COR-L47 (cell line): ENCODE data around the gene XKR7.

ENCODE experiments used
- DNase-seq: peaks from one replicate; lab custom pipeline; 2025; lab: John Stamatoyannopoulos, UW

The XKR7 gene

GRCh38 chr20:31979713-31980426 is 11.9 kb downstream of the XKR7 start:
- DNase-seq = no peak

DNA sequence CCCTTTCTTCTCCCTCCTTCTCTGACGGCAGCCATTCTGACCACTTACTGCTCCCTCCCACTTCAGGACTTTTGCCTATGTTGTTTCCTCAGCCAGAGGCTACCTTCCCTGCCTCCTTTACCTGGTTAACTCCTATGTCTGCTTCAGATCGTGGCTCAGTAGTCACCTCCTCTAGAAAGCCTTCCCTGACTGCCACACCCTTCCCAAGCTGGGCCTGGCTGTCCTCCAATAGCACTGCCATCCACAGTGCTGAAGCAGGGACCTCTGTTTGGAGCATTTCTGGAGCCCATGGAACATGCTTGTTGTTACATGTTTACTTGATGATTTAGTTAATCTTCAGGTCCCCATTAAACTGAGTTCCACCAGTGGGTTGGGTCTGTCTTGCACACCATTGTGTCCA is 13.8 kb downstream of the XKR7 start:
- DNase-seq = no peak

DNA sequence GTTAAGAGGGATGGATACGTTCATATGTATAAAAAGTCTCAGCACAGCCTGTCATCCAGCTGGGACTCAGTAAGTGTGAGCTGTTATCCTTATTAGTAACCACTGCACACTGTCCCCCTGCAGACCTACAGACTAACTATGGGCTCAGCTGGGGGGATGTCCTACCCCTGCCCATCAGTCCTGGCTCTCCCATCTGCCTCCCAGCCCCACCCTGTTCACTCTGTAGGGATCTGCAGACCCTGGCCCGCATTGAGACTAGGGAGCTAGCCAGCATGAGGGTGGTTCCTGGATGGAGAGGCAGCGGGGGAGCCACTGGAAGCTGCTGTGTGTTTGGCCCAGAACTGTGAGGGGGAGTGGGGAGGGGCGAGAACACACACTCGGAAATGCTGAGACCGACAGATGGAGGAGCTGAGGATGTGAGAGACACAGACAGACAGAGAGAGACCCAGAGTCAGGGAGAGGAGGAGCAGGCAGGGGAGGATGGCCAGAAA is 17.1 kb downstream of the XKR7 start:
- no peak for DNase-seq

DNA sequence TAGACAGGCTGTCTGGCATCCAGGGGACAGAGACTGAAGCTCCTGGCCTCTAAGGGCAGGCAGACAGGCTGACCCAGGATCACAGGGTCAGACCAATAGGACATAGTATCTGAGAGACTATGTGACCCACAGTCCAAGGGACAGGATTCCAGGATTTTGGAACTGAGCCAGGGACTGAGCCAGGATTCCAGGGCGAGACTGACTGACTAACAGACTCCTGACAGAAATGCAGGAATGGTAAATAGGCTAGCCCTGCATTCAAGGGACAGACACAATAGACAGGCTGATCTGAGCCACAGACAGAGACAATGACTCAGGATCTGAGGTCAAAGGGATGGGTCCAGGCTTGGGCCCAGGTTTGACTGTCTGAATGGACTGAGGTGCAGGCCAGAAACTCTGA is 19.8 kb downstream of the XKR7 start:
- DNase-seq = no peak

DNA sequence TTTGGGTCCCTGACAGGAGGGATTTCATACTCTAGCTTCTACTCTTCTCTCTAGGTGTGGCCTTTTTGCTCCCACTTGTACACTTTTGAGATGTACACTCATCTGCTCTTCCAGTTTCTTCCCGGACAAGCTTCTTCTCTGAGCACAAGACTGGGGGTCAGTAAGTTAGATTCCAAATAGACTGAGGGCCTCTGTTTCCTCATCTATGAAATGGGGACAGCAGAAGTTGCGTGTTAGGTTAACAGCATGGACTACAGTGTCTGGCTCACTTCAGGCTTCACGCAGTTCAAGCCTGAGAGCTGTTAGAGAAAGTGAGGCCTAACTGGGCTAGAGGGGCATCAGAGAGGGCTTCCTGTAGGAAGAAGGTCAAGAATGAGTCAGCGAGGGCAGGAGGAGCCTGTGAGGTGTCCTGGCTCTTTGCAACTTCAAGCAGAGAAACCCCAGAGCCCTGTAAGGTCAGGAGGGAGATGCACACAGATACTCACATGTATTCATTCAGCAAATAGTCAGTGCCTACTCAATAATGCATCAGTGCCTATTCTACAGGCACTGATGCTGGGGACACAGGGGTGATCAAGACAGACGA is 20.6 kb downstream of the XKR7 start:
- no peak for DNase-seq

- DNase-seq = no peak
These were observed 21.2 kb downstream of the XKR7 start for GRCh38 chr20:31989030-31989645.

DNA sequence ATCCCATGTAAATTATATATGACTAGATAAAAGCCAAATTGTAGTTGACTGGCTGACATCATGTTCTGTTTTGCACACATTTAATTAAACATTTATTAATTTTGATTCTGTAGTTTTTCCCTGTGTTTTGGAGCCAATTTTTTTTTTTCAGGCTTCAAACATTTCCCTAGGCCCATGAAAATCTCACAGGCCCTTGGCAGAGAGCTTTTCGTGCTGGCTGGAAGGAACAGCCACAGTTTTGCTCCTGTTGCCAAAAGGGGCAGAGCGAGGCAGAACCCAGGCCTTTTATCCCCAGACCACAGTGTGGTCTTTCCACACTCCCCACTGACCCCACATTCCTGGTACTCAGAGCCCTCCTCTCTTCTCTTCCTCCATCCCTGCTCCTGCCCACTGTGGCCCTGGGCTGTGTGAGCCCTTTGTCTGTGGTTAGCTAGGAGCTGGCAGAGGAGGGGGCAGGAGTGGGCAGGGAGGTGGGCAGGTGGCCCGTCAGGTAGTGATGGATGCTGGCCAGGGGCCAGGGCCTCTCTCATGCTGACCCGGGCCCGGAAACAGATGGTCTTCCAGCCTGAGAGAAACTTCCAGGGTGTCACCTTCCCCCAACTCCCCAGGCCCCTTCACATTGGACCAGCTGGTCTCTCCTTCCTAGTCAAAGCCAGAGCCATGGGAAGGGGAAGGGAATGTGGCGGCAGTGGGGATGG is 22.8 kb downstream of the XKR7 start:
- DNase-seq = no peak

DNA sequence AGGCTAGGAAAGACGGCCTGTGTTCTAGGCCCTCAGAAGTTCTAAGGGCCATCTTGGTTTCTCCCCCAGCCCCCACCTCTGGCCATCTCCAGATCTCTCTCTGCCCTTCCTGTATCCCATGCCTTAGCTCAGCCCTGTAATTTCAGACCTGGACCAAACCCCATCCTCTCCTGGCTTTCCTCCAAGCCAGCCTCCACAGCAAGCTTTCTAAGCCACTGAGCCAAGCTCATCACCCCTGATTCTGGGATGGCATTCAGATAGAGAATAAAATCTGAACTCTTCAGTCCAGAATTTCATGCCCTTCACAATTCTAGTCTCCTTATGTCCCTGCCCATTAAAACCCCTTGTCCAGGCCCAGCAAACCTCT is 23.4 kb downstream of the XKR7 start:
- no peak for DNase-seq

DNA sequence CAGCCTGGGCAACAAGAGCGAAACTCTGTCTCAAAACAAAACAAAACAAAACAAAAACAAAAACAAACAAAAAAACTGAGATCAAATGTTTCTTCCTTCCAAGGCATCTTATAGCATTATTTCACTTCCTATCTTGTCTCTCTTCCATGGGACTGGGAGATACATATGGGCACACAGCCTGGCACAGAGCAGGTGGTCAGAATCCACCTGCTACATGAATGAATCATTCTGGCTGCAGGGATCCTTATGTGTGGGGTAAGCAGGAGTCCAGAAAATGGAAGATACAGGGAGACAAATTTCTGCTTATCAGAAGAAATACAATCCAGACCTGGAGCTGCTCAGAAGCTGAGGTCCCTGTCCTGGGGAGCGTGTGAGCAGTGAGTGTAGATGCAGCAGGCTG is 24.1 kb downstream of the XKR7 start:
- DNase-seq = no peak

DNA sequence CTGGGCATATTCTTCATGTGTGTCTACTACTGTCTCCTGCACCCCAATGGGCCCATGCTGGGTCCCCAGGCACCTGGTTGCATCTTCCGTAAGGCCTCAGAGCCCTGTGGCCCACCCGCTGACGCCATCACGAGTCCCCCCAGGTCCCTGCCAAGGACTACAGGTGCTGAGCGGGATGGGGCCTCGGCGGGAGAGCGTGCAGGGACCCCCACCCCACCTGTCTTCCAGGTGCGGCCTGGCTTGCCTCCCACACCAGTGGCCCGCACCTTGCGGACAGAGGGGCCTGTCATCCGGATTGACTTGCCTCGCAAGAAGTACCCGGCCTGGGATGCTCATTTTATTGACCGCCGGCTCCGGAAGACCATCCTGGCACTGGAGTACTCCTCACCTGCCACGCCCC is 29.0 kb downstream of the XKR7 start:
- DNase-seq = no peak

DNA sequence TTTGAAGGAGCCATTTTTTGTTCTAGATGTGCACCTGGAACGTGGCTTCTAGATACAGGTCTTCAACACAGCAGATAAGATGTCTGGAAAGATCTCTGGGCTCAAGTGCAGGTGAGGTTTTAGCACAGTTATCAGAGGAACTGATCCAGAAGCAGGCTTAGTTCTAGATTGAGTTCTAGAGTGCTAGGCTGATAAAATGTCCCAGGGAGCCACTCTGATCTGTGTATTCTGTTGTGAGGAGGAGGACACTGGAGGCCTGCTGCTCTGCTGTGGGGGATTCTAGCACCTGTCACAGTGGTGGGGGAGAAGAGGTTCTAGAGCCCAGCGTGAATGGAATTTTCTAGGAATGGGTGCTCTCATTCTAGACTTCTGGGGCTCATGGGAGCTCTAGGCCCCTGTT is 30.3 kb downstream of the XKR7 start:
- DNase-seq = no peak

- DNase-seq = no peak
These were observed 35.4 kb downstream of the XKR7 start for GRCh38 chr20:32003325-32003724.

DNA sequence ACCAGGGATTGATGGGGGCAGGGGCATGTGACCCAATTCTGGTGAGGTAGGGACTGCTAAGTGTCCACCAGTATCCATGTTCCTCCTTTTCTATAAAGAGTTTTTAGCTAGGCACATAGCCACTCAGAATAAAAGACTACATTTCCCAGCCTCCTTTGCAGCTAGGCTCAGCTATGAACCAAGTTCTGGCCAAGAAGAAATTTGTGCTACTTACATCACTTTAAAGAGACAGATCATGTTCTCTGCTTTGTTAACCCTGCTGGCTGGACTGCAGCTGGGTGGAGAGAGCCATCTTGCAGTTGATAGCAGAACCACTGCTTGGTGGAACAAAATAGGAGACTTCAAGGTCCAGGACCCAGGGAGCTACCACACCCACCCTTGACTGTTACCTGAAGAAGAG is 37.0 kb downstream of the XKR7 start:
- DNase-seq = no peak

DNA sequence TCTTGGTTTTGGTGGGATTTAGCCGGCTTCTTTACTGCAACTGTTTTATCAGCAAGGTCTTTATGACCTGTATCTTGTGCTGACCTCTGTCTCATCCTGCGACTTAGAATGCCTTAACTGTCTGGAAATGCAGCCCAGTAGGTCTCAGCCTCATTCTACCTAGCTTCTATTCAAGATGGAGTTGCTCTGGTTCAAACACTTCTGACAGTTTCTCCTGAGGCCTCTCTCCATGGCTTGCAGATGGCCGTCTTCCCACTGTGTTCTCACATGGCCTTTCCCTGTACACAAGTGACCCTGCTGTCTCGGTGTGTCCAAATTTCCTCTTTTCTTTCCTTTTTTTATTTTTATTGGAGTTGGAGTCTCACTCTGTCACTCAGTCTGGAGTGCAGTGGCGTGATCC is 38.1 kb downstream of the XKR7 start:
- no peak for DNase-seq

DNA sequence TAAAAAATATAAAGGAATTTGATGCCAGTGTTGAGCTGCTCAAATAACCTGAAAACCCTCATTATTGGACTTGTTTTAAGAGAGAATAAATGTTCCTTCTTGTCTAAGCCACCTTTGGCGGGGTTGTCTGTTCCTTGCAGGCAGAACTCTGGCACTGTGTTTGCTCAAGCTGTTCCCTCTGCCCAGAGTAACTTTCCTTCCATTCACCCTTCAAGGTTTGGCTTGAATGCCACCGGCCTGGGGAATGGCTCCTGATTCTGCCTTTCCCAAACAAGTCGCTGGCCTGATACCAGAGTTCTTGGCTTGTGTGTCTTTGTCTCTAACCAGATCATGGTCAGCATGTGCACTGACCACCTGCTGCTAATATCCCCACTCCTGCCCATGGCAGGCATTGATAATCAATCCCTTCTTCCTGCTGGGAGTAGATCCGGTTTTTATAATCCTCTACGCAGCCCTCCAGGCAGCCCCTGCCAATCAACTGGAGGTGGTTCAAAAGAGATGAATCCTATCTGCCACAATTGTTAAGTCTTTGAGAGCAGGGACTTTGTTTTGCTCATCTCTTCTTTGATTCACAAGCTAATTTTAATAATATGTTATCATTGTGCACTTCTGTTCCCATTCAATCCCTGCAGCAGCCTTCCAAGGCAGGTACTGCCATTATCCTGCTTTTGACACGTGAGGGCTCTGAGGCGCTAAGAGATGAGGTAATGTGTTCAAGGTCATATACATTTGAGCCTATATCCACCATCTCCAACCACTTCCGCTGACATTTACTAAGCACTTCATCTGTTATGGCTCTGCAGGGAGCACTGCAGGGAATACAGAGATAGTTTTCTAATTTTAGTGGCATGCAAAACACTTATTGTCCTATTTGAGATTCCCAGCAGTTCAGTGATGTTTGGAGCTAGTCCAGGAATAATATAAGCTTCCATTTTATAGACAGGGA is 39.2 kb downstream of the XKR7 start:
- peak; percentile 31 for DNase-seq

DNA sequence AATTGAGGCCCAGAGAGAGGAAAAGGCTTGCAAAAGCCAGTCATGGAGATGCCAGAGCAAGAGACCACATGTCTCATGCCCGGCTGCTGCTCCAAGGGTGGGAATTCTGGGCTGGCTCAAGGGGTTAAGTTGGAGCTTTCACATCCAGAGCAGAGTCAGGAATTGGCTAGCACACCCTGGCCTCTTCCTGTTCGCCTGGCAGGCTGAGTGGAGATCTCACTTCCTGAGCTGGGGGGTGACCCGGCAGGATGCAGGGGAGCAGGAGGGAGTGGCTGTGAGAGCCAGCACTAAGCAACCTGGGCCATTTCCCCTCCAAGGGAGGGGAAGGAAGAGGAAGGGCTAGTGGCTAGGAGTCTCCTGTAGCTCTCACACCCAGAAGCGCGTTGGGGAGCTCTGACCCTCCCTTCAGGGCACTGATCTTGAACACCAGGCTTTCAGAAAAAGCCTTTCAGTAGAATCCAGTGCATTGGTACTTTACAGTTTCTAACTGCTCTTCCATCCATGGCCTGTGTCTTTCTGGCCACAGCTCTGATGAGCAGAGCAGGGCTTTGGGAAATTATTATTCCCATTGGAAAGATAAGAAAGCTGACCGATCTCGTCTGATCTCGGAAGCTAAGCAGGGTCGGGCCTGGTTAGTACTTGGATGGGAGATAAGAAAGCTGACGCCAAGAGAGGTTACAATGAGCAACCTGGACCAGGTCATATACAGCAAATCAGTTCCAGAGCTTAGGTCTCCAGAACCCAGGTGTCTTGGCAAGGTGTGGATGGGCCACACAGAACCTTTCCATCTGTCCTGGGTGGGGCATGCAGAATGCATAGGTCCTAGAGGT is 40.1 kb downstream of the XKR7 start:
- DNase-seq = peak; percentile 40

- no peak for DNase-seq
These were observed 41.6 kb downstream of the XKR7 start for GRCh38 chr20:32009564-32009963.

DNA sequence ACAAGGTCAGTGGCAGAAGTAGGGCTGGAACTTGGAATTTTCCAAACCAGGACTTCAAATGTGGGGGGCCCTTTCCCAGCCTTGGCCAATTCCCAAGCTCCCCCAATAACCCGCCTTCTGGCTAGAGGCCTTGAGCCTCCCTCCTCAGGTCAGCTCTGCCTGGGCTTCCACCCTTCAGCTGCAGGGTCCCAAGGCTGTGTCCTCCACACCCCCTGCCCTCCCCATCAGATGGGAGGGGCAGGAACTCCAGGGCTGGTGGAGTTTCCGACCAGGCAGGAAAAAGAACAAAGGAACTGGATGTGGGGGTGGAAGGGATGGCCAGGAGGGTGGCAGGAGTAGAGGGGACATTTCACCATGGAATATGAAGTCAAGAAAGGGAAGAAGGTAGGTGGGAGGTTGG is 42.1 kb downstream of the XKR7 start, which contains the start of gene CCM2L:
TSS of gene CCM2L (plus strand) at position 338 of the 400 bp plus-strand sequence. CDS start at position 355, 17 bp downstream.
- no peak for DNase-seq

GRCh38 chr20:32010666-32011065 is 42.7 kb downstream of the XKR7 start:
- DNase-seq = no peak

DNA sequence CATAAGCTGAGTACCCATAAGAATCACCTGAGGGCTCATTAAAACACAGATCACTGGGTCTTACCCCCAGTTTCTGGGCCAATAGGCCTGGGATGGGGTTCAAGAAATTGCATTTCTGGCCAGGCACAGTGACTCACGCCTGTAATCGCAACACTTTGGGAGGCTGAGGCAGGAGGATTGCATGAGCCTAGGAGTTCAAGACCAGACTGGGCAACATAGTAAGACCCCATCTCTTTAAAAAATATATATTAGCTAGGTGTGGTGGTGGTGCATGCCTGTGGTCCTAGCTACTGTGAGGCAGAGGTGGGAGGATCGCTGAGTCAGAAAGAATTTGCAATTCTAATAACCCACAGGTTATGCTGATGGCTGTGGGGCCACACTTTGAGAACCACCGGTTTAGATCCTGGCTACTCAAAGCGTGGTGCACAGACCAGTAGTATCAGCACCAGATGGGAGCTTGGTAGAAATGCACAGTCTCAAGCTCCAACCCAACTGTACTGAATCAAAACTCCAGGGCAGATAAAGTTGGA is 44.3 kb downstream of the XKR7 start:
- DNase-seq = no peak

- no peak for DNase-seq
These were observed 45.4 kb downstream of the XKR7 start for GRCh38 chr20:32013326-32013725.
